ENCODE results near the gene BAK1.

- TF ChIP-seq EP300 (IDR thresholded peaks at IDR 0.05; ENCODE audit: low read depth) (no peak), POLR2A (IDR thresholded peaks at IDR 0.05) (no peak)
- TF ChIP-seq, protein P1, sequence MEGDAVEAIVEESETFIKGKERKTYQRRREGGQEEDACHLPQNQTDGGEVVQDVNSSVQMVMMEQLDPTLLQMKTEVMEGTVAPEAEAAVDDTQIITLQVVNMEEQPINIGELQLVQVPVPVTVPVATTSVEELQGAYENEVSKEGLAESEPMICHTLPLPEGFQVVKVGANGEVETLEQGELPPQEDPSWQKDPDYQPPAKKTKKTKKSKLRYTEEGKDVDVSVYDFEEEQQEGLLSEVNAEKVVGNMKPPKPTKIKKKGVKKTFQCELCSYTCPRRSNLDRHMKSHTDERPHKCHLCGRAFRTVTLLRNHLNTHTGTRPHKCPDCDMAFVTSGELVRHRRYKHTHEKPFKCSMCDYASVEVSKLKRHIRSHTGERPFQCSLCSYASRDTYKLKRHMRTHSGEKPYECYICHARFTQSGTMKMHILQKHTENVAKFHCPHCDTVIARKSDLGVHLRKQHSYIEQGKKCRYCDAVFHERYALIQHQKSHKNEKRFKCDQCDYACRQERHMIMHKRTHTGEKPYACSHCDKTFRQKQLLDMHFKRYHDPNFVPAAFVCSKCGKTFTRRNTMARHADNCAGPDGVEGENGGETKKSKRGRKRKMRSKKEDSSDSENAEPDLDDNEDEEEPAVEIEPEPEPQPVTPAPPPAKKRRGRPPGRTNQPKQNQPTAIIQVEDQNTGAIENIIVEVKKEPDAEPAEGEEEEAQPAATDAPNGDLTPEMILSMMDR (IDR thresholded peaks at IDR 0.05), result no peak
Measured at GRCh38 chr6:33549196-33549595, 30.9 kb downstream of the BAK1 start.

All from transverse colon (tissue), 3 donors.